Measurements from ENCODE around the gene SSTR3. TPM values are rescaled to one million over a fixed set of nuclear protein-coding genes. Genes with fewer than 3 reads are reported as not detected.
A peak's percentile ranks its signal among the peaks of the same experiment; 100 is the strongest.

SSTR3 gene
- total and polyA plus RNA-seq, 9 of the 15 experiments (the other 6 are each of a cell fraction or from before 2014, with no cell fraction given) = 0.03 TPM; not detected in 8

- TF ChIP-seq AFF4 (CRISPR knock-in tag; IDR thresholded peaks at IDR 0.05) (no peak), MEIS2 (IDR thresholded peaks at IDR 0.05; ENCODE audit: partially characterized antibody) (peak; percentile 38), ZNF143 (CRISPR knock-in tag; IDR thresholded peaks at IDR 0.05) (no peak), SRSF1 (IDR thresholded peaks at IDR 0.05; ENCODE audit: low read depth, low read length) (no peak), ZNF140 (CRISPR knock-in tag; IDR thresholded peaks at IDR 0.05) (no peak), ZNF282 (CRISPR knock-in tag; IDR thresholded peaks at IDR 0.05) (no peak), ELF1 (tag; IDR thresholded peaks at IDR 0.05) (no peak), HDAC2 (IDR thresholded peaks at IDR 0.05) (0 out of 2 replicates have a peak, but pooled peaks have one; percentile 23), ZNF354B (CRISPR knock-in tag; IDR thresholded peaks at IDR 0.05) (no peak), ZBTB12 (CRISPR knock-in tag; IDR thresholded peaks at IDR 0.05) (no peak), SMAD1 (IDR thresholded peaks at IDR 0.05; ENCODE audit: low read depth, low read length, partially characterized antibody) (no peak), TEAD4 (IDR thresholded peaks at IDR 0.05; ENCODE audit: low read length) (no peak), TEAD4 (CRISPR knock-in tag; IDR thresholded peaks at IDR 0.05; ENCODE audit: borderline replicate concordance) (no peak), ZNF507 (tag; conservative IDR thresholded peaks at IDR 0.05) (no peak), MYC (IDR thresholded peaks at IDR 0.05; ENCODE audit: low read depth, low read length) (peak; percentile 37; the same call in 1 of the 2 replicates), MYC (CRISPR knock-in tag; IDR thresholded peaks at IDR 0.05; ENCODE audit: borderline replicate concordance, low read depth) (no peak)
Observed at GRCh38 chr22:37166675-37167066, 45.6 kb downstream of the SSTR3 start (continued).

All from K562 (cell line).